Heart left ventricle (tissue), 16 donors: ENCODE results near the gene CDC42EP1. TPM values are rescaled to one million over a fixed set of nuclear protein-coding genes. Genes with fewer than 3 reads are reported as not detected.
A peak's percentile ranks its signal among the peaks of the same experiment; 100 is the strongest.
"Not testable (repeated sequence)": the region's sequence is repeated elsewhere in the genome, so short reads cannot be mapped to it uniquely, and the experiment has no call there.

Experiments
- ATAC-seq, 4 donors: fragments of 200-7000 bp; cut with Tn5 transposase; one replicate each; pipeline ENCODE4 v1.9.1; 2020 to 2022; ENCODE audit warnings: moderate library complexity in 4 of 4, mild to moderate bottlenecking in 3 of 4, moderate number of reproducible peaks in 1 of 4
- DNase-seq, 5 donors: peaks; one replicate each; pipeline ENCODE4 v3.0.0-alpha.2; 2020
- H3K27ac ChIP-seq, 12 donors: fragments of 200-600 bp; sonication (generic) in 4 of 12; one replicate each; pipeline versions ENCODE4 v1.5.0 to v1.8.0; 2016 to 2022; ENCODE audit warnings: mild to moderate bottlenecking in 2 of 12
- H3K27me3 ChIP-seq, 9 donors: fragments of 200-600 bp; sonication (generic) in 2 of 9; one replicate each; pipeline versions ENCODE4 v1.5.1 to v1.8.0; 2016 to 2022; ENCODE audit warnings: mild to moderate bottlenecking in 3 of 9
- H3K36me3 ChIP-seq, 9 donors: fragments of 200-600 bp; sonication (generic) in 2 of 9; one replicate each; pipeline versions ENCODE4 v1.5.0 to v1.8.0; 2018 to 2022; ENCODE audit warnings: mild to moderate bottlenecking in 2 of 9
- H3K4me1 ChIP-seq, 12 donors: fragments of 200-600 bp; sonication (generic) in 4 of 12; one replicate each; pipeline versions ENCODE4 v1.5.0 to v1.8.0; 2016 to 2022; ENCODE audit warnings: mild to moderate bottlenecking in 3 of 12
- H3K4me3 ChIP-seq, 12 donors: fragments of 200-600 bp; sonication (generic) in 4 of 12; one replicate each; pipeline versions ENCODE4 v1.5.0 to v1.8.0; 2017 to 2022; ENCODE audit warnings: mild to moderate bottlenecking in 9 of 12, moderate library complexity in 4 of 12
- H3K9me3 ChIP-seq, 12 donors: fragments of 200-600 bp; sonication (generic) in 4 of 12; one replicate each; pipeline versions ENCODE4 v1.5.0 to v1.8.0; 2016 to 2022; ENCODE audit warnings: mild to moderate bottlenecking in 1 of 12
- POLR2A ChIP-seq, 2 donors: fragments of 450-650 bp; IDR thresholded peaks; one replicate each; pipeline ENCODE4 v1.6.1; 2017; ENCODE audit warnings: antibody characterized with exemption in 2 of 2, mild to moderate bottlenecking in 2 of 2, moderate library complexity in 2 of 2
- WGBS, 4 donors: extraction: QIAGEN DNeasy Blood & Tissue Kit in 2 of 4; methylation state at CpG; one replicate each; pipeline versions ENCODE4 v1.1.5 to v1.1.7; 2013 to 2018; 5-methylcytosine and 5-hydroxymethylcytosine counted together
- intact Hi-C, 10 donors: fragments of 100-400 bp; cut with DNase I; formaldehyde crosslinking; loops; one replicate each; pipeline versions ENCODE4 v1.11.1 to v1.14.2; 2022
- polyA plus RNA-seq, 2 donors: library from polyadenylated mRNA; stranded (reverse); fragments of 200-250 nt; gene quantifications; one replicate each; pipeline ENCODE4 v1.2.3, GENCODE V29; 2013
- total RNA-seq, 9 donors: library from RNA; depleted of rRNA in 2 of 9; stranded (reverse); fragments of >200 nt in 2 of 9; fragmentation: NEBNext Ultra II Directional in 3 of 9; extraction: Animal tissue kit (Norgen Biotek cat#: 25700) in 3 of 9; gene quantifications; one replicate each; pipeline versions ENCODE4 v1.1.0 to v1.2.4, GENCODE V29; 2016 to 2023
- TF ChIP-seq, protein P1 (sequence below), 12 donors: fragments of 200-600 bp; sonication (generic) in 4 of 12; IDR thresholded peaks; one replicate each; pipeline versions ENCODE4 v1.5.0 to v1.8.0; 2018 to 2022; ENCODE audit warnings: antibody characterized with exemption in 12 of 12, mild to moderate bottlenecking in 5 of 12
- donor health status: ischemic (EF 13 %, LVEDD 7.1; RV severe dilation, severe dysfunction).
- donor health status: healthy with polysubstance abuse.
- donor health status: DM: no; HTN: yes; CAD: no.
- donor health status: DM: no; HTN: no; CAD: no.
- donor health status: ischemic (EF 25% LVEDD 6.9; RV normal size, moderate dysfunction).
- donor health status: ischemic (EF 25% LVEDD 5.7; RV mildly dilated, moderate dysfunction).
- donor health status: healthy.
- donor health status: DM: yes; HTN: yes; CAD: no.
- donor health status: ischemic (EF 35%, LVEDD 5.7; RV mildly dilated, moderate dysfunction).
- donor health status: nonischemic (EF 11% LVEDD 7.7; RV severe dilation, severe dysfunction).
- donor health status: DM: yes; HTN: yes; CAD: no.
- donor health status: PGD.
- donor health status: ischemic (EF 29% LVEDD 5.4; RV normal size, mild dysfunction).
- donor health status: nonischemic (EF 23%, LVEDD 6.1; RV moderate dilation, normal function).

CDC42EP1 gene
- total and polyA plus RNA-seq, 11 donors, result 10.4 to 34.9 (median 17.7) TPM

DNA sequence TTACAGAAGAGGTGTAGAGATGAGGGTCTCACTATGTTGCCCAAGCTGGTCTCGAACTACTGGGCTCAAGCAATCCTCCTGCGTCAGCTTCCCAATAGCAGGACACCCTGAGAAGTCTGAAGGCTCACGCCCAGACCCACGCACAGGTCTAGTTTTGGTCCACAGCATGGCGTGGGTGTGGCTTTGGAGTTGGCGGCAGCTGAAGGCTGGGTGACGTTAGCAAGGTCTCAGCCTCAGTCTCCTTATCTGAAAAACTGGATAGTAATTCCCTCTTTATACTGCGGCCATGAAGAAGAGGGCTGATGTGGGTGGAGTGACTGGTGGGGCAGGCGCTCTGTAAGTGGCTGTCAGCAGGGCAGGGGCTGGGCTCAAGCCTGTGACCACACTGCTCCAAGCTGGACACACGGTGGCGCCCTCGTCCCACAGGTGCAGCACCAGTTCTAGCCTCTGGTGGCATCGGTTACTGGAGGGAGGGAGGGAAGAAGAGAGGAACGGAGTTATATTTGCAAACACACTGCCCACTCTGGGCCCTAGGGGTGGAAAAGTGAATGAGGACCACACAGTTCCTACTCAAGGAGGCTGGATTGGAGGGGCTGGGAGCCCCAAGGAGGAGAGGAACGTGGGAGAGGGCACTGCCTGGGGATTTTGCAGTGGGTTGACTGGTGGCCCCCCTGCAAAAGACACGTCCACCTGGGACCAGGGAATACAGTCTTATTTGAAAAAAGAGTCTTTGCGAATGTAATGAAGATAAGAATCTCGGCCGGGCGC lies 21.5 kb upstream of the CDC42EP1 start:
- H3K27ac ChIP-seq, result peak overlapping the region in 3 of 12 donors; percentile 10 to 48 (median 47)
- H3K4me1 ChIP-seq, result peaks cover 0 to 28% (median 4%) of the 10 kb centered on the region in 12 donors
- intact Hi-C loops, result loop anchor here in 8 of 10 donors (1.0 to 5.0 kb wide), 5 partner anchors 29 to 56 kb away; no protein-coding TSS in a partner anchor
- no peaks in the 10 kb centered on the region for H3K9me3 ChIP-seq
- DNase-seq (peak; percentile 93 to 96 (median 95)), ATAC-seq (peak; percentile 97 to 100 (median 99))
- WGBS, 4 donors, result 25 to 28% (median 26%) methylated on average over 19 to 20 of the region's 20 CpGs
- no peak for TF ChIP-seq POLR2A (IDR thresholded peaks at IDR 0.05)
- TF ChIP-seq, protein P1, sequence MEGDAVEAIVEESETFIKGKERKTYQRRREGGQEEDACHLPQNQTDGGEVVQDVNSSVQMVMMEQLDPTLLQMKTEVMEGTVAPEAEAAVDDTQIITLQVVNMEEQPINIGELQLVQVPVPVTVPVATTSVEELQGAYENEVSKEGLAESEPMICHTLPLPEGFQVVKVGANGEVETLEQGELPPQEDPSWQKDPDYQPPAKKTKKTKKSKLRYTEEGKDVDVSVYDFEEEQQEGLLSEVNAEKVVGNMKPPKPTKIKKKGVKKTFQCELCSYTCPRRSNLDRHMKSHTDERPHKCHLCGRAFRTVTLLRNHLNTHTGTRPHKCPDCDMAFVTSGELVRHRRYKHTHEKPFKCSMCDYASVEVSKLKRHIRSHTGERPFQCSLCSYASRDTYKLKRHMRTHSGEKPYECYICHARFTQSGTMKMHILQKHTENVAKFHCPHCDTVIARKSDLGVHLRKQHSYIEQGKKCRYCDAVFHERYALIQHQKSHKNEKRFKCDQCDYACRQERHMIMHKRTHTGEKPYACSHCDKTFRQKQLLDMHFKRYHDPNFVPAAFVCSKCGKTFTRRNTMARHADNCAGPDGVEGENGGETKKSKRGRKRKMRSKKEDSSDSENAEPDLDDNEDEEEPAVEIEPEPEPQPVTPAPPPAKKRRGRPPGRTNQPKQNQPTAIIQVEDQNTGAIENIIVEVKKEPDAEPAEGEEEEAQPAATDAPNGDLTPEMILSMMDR (IDR thresholded peaks at IDR 0.05), result peak; percentile 91 to 98 (median 94)
- no peaks in the 10 kb centered on the region for H3K36me3 ChIP-seq
- no peaks in the 10 kb centered on the region for H3K27me3 ChIP-seq
- H3K4me3 ChIP-seq, result peak overlapping the region in 1 of 12 donors; percentile 15

DNA sequence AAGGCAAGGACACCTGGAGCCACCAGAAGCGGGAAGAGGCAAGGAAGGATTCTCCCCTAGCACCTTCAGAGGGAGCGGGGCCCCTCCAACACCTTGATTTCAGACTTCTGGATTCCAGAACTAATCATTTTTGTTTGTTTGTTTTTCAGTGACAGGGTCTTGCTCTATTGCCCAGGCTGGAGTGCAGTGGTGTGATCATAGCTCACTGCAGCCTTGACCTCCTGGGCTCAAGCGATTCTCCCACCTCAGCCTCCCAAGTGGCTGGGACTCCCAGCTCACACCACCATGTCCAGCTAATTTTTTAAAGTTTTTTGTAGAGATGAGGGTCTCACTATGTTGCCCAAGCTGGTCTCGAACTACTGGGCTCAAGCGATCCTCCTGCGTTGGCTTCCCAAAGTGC lies 20.5 kb upstream of the CDC42EP1 start:
- not testable (repeated sequence) for H3K4me3 ChIP-seq, DNase-seq, ATAC-seq, H3K9me3 ChIP-seq, H3K27ac ChIP-seq, H3K27me3 ChIP-seq, H3K36me3 ChIP-seq
- H3K4me1 ChIP-seq, result peaks cover 0 to 22% (median 5%) of the 10 kb centered on the region in 12 donors
- intact Hi-C loops, result loop anchor here (1.0 to 5.0 kb wide), 5 partner anchors 29 to 55 kb away; no protein-coding TSS in a partner anchor
- WGBS, 4 donors, result 90 to 95% (median 92%) methylated on average over 6 of the region's 6 CpGs

DNA sequence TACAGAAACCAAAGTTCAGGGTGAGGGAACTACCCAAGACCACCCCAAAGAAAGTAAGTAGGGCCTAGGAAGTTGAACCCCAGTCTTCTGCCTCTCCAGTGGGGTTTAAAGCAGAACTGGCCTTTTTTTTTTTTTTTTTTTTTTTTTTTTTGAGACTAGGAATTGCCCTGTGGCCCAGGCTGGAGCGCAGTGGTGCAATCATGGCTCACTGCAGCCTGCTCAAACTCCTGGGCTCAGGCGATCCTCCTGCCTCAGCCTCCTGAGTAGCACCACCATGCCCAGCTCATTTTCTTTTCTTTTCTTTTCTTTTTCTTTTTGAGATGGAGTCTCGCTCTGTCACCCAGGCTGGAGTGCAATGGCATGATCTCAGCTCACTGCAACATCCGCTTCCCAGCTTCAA lies 17.9 kb upstream of the CDC42EP1 start:
- H3K27me3 ChIP-seq, H3K36me3 ChIP-seq, H3K4me3 ChIP-seq, DNase-seq, H3K9me3 ChIP-seq, ATAC-seq, H3K27ac ChIP-seq, intact Hi-C loops: not testable (repeated sequence)
- peaks cover under 1 to 48% (median 28%) of the 10 kb centered on the region in 12 donors for H3K4me1 ChIP-seq
- 92 to 97% (median 95%) methylated on average over 4 of the region's 4 CpGs for WGBS, 4 donors

DNA sequence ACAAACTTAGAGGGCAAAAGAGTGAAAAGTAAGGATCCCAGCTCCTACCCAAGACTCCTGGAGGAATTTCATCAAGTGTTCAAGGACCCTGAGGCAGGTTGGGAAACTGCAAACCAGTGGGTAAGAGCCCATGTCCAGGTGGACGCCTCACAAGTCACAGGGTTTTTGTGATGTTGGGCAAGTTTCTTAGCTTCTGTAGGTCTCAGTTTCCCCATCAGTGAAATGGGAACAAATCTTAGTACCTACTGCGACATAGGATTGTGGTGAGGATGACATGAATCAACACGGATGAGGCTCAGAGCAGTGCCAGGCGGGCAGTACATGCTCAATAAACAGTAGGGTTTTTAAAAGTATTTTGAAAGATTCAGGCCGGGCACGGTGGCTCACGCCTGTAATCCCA lies 17.3 kb upstream of the CDC42EP1 start:
- no peak for ATAC-seq

More for the DNA sequence above, 17.3 kb upstream of the CDC42EP1 start:
- Histone ChIP-seq H3K27me3 (no peaks in the 10 kb centered on the region), H3K4me3 (no peak overlapping the region), H3K27ac (no peak overlapping the region), H3K36me3 (no peaks in the 10 kb centered on the region), H3K9me3 (no peaks in the 10 kb centered on the region), H3K4me1 (peaks cover 3 to 50% (median 32%) of the 10 kb centered on the region in 12 donors)
- TF ChIP-seq, protein P1 (IDR thresholded peaks at IDR 0.05), result no peak
- no peak for TF ChIP-seq POLR2A (IDR thresholded peaks at IDR 0.05)
- intact Hi-C loops, result no loop called here
- 89 to 95% (median 93%) methylated on average over 7 of the region's 7 CpGs for WGBS, 4 donors
- DNase-seq, result no peak
